ENCODE data around the gene FA2H. TPM values are rescaled to one million over a fixed set of nuclear protein-coding genes. Genes with fewer than 3 reads are reported as not detected.

FA2H gene
- total RNA-seq, 1 donor from 2014 or later = not detected

DNA sequence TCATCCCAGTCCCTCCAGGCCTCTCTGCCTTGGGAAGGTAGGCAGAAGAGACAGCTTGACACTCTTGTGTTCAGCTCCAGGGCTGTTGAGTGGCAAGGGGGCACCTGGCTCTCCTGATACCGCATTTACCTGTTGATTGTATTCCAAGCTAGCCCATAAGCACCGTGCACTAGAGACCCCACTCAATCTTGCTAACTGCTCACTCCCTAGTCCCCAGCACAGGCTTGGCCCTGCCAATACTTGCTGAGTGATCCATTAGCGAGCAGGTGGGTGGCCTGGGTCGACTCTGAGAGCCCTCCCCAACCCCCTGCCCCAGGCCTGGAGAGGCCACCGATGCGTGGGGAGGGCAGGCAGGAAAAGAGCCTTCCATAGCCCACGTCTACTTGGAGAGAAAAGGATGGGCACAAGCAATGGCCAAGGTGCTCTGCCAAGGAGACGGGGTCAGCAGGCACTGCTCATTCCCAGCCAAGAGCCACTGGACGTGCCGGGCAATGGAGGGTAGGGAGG lies 29.5 kb downstream of the FA2H start:
- no peak for DNase-seq (ENCODE audit: low read depth)

DNA sequence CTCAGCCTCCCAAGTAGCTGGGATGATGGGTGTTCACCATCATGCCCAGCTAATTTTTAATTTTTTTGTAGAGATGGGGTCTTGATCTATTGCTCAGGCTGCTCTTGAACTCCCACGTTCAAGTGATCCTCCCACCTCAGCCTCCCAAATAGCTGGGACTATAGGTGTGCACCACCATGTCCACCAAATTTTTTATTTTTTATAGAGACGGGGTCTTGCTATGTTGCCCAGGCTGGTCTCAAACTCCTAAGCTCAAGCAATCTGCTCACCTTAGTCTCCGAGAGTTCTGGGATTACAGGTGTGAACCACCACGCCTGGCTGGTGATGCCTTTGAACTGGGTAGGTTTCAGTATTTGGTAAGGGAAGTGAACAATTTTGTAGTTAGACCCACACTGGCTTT lies 30.1 kb downstream of the FA2H start:
- DNase-seq (ENCODE audit: low read depth) = no peak

DNA sequence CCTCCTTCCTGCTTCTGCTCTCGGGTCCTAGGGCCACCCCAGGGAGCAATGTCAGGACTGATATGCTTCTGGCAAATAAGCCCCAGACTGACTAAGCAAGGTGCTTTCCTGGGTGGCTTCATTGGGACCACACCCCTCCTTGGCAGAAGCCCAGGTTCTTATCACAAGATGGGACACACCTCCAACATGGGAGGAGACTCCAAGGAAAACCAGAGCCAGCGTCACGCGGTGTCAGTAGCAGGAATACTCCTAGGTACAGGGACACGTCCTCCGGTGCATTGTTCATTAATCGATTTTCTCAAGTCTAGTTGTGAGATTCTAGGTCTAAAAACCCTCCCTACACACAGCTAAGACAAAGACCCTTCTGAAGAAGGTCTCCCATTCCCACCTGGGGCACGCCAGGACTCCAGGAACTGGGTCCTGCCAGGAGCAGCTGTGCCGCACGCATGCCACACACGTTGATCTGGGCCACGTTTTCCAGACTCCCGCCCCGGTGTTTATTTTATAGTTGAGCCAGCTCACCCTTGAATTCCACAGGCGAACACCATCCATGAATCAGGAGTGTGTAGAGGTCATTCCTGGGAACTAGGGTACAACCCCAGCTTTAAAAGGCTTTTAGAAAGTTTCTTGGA lies 30.8 kb downstream of the FA2H start:
- peak; percentile 17 for DNase-seq (ENCODE audit: low read depth)

DNA sequence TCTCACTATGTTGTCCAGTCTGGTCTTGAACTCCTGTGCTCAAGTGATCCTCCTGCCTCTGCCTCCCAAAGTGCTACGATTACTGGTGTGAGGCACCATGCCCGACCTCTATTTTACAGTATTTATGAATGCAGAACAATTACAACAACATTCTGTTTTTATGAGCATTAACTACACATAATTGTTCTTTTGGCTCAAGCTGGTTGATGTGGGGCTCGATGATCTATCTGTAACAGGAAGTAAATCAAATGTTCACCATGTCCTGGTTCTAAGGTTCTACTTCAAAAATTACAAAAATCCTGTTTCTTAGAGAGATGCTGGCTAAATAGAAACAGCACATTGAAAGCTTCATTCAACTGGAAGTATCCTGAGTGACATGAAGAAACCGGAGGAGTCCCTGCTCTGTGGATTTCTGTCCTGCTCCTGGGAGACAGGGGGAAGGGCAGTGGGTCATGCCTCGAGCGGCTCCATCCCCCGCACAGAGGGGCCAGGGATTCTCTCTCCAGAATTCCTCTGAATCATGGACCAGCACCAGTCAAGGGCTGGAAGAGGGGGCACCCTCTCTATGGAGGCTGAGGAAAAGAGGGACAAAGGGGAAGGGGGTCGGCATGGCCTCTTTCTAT lies 31.5 kb downstream of the FA2H start:
- DNase-seq (ENCODE audit: low read depth) = no peak

DNA sequence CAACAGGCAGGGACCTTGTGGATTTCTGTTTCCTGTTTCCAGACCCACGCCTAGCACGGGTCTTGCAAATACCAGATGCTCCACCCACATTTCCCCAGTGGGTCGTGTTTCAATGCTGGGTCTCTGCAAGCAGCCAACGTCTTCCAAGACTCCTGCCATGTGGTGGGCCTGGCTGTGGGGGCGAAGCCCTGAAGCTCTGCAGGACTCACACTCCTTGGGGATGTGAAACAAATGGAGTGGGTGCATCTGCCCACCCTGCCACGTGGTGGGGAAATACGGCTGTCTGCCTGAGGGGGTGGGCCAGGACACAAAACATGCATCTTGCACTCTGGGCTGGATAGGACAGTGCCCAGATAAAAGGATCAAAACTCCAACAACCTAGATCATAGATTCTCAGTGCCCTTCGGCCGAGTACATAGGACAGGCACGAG lies 32.6 kb downstream of the FA2H start:
- peak; percentile 19 for DNase-seq (ENCODE audit: low read depth)

DNA sequence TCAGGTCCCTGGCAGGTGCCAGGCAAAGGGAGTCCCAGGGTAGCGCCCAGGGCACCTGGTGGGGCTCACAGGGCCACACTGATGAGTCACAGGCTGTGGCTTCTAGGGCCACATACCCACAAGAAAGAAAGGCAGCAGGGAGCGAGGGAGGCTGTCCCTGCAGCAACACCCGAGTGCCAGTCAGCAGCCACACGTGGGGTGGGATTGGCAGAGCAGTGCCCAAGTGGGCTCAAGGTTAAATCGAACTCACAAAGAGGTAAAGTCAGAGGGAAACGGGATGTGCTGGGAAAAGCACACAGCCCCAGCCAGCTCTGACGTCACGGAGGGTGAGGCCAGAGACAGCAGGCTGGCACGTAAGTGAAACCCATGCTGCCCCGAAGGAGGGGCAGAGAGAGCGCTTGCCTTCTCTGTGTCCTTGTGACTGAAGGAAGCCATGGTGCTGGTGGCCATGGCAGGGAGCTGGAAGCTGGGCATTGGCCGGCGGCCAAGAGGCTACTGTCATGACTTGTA lies 33.8 kb downstream of the FA2H start:
- peak; percentile 57 for DNase-seq (ENCODE audit: low read depth)

DNA sequence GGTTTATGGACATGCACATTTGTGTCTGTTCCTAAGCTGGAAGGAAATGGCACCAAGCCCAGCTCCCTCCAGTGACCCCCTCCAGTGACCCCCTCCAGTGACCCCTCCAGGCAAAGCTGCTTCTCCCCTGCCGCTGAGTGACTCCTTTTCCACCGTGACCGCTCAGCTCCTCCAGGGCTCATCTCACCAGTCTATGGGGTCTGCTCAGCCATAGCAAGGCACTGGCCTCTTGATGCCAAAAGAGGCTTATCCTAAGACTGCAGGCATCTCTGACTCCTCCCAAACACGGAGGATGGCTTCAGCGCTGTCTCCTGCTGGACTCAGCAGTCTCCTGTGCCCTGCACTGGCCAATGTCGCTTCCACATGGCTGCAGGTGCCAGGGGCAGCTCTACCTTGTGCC lies 35.3 kb downstream of the FA2H start:
- DNase-seq (ENCODE audit: low read depth) = no peak

DNA sequence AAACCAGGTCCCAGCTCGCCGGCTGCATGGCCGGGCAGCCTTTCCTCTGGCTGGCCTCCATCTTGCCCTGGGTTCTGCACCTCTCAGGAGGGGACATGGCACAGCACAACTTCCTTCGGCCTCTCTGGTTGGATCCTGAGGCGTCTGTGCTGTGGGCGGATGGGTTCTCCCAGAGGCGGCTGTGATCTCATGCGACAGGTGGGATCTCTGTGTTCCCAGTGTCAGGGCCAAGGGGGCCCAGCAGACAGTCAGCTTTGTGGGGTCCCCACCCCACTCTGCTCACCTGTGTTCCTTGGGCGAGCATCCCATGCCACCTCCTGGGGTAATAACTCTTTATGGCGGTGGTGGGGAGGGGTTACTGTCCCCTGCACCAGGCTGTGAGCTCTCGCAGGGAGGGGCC lies 35.8 kb downstream of the FA2H start:
- peak; percentile 14 for DNase-seq (ENCODE audit: low read depth)

DNA sequence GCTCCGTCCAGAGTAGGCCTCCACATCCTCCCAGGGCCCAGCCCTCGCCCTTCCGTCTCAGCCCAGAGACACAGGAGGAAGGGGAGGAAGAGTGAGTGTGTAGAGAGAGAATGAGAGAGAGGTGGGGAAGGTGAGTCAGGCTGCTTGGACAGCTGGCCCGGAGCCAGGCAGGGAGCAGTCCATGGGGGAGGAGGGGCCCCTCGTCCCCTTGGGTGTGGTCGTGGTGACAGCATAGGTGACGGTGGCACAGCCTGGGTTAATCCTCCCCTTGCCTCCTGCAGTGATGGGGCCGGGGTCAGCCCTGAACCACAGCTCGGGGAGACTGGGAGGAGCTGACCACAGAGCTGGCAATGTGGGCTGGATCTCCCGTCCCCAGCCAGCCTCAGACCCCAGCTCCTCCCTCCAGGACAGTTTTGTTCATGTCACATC lies 36.5 kb downstream of the FA2H start:
- peak; percentile 55 for DNase-seq (ENCODE audit: low read depth)

DNA sequence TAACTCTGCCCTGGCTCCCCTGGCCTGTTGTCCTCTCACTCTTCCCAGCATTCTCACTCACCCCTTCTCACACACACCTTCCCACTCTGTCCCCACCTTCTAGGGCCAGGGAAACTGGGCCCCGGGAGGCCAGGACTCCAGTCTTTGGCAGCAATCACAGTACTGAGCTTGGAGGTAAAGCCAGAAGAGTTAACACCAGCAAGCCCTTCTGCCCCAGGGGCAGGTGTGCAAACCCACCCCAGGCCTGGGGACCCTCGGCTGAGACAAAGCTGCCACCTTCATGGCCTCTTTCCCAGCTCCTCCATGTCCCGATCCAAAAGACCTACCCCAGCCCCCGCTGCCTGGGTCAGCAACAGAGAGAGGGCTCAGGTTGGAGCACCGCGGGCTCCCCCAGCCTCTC lies 37.1 kb downstream of the FA2H start:
- no peak for DNase-seq (ENCODE audit: low read depth)

DNA sequence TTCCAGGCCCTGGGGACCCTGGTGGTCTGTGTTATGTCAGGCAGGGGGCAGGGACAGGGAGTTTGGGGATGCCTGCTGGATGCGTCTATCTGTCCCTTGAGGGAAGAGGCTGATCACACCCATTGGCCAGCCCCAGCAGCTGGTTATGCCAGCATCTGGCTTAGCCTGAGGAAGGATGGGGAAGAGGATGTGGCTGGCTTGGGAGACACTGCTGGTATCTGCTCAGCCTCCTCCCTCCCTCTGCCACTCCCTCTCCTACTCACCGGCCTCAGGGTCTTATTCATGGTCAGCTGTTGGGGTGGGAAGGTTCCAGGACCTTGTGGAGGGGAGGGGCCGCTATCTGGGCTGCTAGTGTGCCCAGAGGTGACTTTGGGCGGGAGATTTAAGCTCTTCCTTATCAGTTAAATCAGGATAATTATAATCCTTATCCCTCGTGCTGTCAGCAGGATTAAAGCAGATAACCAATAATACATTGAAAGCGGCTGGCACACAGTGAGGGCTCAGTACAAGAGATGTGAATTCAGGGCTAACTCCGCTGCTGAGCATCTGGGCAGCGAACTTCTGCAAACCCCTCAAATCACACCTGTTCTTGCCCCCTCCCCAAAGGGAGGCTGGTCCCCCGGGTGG lies 38.0 kb downstream of the FA2H start:
- DNase-seq (ENCODE audit: low read depth) = peak; percentile 22

DNA sequence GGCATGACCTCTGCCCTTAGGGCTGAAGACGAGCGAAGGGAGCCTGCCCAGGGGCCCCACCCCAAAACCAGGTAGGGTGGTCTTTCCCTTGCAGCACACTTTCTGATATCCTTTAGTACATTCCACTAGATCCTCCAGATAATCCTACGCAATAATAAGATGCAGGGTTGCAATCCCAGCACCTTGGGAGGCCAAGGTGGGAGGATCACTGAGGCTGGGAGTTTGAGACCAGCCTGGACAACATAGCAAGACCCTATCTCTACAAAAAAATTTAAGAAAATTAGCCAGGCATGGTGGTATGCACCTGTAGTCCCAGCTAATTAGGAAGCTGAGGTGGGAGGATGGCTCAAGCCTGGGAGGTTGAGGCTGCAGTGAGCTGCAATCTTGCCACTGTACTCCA lies 39.1 kb downstream of the FA2H start:
- no peak for DNase-seq (ENCODE audit: low read depth)

DNA sequence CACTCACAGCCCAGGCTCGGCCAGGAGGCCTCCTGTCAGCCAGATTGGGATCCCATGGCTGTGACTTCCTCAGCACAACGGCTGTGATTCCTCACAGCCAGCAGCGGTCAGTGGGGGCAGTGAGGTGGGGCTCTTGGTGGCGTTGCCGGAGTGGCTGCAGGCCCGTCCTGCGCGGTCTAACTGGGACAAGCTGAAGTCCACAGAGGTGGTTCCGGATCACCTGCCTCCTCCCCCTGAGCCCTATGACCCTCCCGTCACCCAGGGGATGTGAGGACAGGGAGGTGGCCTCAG lies 39.5 kb downstream of the FA2H start:
- DNase-seq (ENCODE audit: low read depth) = no peak

DNA sequence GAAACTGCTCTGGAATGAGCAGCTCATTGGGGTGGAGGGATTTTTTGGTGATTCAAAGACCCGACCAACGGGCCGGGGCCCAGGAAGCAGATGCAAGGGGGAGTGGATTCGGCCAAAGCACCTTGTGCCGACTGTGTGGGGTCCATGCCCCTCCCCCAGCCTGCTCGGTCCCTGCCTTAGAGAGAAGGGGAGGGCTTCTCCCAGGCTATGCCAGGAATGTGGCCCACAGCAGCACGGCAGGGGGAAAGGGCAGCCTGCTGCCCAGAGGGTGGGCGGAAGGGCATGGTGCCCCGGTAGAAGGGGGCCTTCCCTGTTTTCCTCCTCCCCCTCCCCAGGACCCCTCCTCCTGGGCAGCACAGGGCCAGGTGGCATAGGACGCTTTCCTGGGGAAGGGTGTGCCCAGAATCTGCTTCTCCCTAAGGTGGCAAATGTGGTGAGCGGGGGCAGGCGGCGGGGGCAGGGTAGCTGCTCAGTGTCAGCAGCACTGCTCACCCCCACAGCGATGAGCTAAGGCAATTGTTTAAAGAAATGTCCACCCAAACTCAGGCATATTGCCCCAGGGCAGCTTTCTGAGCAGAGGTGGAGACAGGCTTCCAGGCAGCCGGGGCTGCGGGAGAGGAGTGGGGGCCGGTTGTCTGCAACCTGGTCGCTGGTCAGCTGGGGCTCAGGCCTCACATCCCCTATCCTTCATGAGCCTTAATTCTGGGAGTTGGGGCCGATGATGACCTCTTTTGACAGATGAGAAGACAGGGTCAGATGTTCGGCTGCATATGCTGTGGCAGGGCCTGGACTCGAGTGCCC lies 40.1 kb downstream of the FA2H start:
- no peak for DNase-seq (ENCODE audit: low read depth)

DNA sequence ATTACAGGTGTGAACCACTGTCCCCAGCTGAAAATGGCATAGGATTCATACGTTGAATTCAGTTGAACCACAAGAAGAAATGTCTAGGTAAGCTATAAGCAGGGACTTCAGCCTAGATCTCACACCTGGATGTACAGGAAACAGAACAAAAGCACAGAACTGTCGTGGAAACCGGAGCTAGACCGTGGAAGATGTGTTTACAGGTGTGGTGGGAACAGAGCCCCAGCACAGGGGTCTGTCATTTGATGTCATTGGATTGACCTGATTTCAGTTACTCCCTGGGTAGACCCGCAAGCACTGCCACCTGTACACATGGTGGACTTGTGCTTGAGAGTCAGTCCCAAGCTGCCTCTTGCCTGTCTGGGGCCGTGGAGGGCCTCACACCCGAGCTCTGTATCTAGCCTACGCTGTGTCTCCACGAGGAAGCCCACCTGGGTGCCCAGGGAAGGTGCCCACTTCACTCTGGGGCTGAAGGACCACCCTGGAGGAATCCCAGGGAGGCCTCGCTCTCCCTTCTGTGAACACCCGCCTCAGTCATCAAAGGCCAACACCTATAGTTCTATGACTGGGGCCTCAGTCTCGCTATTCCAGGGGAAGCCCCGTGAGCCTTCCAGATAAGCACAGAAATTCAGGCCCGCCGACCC lies 41.8 kb downstream of the FA2H start:
- DNase-seq (ENCODE audit: low read depth) = no peak

DNA sequence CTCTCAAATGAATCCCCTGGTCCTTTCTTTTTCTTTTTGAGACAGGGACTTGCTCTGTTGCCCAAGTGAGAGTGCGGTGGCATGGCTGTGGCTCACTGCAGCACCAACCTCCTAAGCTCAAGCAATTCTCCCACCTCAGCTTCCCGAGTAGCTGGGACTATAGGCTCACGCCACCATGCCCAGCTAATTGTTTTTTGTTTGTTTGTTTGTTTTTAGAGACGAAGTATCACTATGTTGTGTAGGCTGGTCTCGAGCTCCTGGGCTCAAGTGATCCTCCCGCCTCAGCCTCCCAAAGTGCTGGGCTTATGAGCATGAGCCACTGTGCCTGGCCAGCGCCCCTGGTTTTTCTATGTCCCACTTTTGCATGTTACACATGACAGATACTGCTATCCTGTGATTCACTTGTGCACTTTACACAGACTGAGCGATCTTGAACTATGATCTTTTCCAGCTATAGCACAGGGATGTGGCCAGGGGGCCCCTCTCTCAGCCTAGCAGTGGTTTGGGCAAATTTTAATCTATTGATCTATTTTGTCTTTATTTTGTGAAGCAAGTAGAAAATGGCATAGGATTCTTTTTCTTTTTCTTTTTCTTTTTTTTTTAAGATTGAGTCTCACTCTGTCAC lies 42.7 kb downstream of the FA2H start:
- DNase-seq (ENCODE audit: low read depth) = no peak

DNA sequence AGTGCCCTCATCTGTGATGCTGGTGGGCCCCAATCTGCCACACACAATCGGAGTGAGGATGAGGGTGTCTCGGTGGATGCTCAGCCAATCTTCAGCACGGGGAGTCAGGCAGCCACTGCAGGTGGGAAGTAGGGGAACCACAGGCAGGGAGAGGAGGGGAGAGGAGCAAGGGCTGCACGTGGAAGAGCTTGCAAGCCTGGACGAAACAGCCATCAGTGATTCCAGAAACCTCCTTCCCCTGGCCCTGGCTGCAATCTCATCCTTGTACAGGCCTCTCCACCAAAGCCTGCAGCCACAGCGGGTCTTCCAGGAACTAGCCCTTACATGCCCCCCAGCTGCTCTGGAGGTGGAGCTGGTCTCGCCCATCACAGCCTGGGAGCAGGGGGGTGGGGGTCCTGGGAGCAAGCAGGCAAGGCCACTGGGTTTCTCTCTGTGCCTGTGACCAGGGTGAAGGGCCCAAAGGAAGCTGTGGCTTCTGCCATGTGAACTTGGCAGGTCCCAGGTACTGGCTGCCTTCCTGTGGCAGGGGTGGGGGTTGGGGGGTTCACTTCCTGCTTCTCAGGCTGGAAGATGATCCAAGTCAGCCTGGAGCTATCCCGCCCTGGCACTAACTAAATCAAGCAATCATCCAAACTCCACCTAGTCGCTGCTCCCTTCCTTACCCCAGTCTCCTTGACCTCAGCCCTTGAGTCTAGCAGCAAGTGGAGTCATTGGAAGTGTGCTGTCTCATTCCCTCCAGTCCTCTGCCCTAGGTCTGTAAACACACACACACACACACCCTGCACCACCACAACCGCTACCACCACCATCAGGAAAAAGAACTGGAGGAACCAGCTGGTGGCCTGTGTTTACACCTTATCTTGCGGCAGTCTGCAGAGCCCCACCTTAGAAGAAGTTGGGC lies 44.6 kb downstream of the FA2H start:
- DNase-seq (ENCODE audit: low read depth) = no peak

DNA sequence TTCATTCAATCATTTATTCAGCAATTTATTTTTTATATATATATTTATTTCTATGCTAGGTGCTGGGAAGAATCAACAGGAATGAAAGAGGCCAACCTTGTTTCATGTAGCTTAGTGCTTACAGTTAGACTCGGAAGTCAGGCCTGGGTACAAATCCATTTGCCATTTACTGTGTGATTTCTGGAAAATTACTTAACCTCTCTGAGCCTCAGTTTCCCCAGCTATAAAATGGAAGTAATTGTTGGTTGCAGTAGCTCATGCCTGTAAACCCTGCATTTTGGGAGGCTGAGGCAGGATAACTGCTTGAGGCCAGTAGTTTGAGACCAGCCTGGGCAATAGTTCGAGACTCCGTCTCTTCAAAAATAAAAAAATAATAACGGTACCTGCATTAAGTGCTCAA lies 46.7 kb downstream of the FA2H start:
- DNase-seq (ENCODE audit: low read depth) = no peak

DNA sequence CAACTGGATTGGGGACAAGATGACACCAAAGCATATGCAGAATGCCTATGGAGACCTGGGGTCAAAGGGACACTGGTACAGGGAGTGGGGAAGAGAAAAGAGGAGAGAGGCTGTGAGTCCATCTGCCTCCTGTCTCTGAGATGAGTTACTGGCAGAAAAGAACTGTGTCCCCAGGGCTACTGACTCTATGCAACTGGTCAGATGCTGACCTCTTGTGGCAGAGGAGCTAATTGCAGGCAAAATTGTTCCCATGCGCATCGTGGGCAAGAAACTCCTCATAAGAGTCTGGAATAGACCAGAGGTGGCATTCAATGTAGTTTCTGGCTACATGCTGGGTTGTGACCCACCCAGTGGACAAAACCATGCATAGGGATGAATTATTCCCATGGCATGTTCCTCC lies 47.9 kb downstream of the FA2H start:
- DNase-seq (ENCODE audit: low read depth) = no peak

Measured in myocyte (in vitro differentiated cells).